K562 (cell line): ENCODE results near the gene MTMR3. TPM values are rescaled to one million over a fixed set of nuclear protein-coding genes. Genes with fewer than 3 reads are reported as not detected.

Experiments
- C11orf30 ChIP-seq: fragments of 450-650 bp; IDR thresholded peaks from 2 replicates; pipeline ENCODE4 v1.6.1; 2016; ENCODE audit warnings: low read depth, mild to moderate bottlenecking
- CHCHD3 ChIP-seq: fragments of 250-450 bp; sonication (Bioruptor Pico); IDR thresholded peaks from 2 replicates; pipeline ENCODE4 v2.1.2; 2022; ENCODE audit warnings: mild to moderate bottlenecking
- GABPB1 ChIP-seq: sonication (generic); formaldehyde crosslinking; IDR thresholded peaks from 2 replicates; pipeline ENCODE4 v1.8.0; 2022; ENCODE audit warnings: mild to moderate bottlenecking, missing genetic modification reagents
- HMG20B ChIP-seq: fragments of 250-450 bp; sonication (Bioruptor Pico); IDR thresholded peaks from 2 replicates; pipeline ENCODE4 v1.5.0; 2021; ENCODE audit warnings: mild to moderate bottlenecking
- MAFF ChIP-seq: IDR thresholded peaks from 2 replicates; pipeline ENCODE4 v1.6.1; 2012; ENCODE audit warnings: low read length, improper control_type of control experiment
- MEIS2 ChIP-seq: fragments of 450-650 bp; IDR thresholded peaks from 2 replicates; pipeline ENCODE4 v1.6.1; 2014; ENCODE audit warnings: mild to moderate bottlenecking; ENCODE audit not compliant: partially characterized antibody
- MLX ChIP-seq, 2 experiments: fragments of 450-650 bp in 1 of 2; sonication (generic) in 1 of 2; formaldehyde crosslinking; conservative IDR thresholded peaks; 2 replicates each; pipeline versions ENCODE4 v1.4.0 to v1.8.1; 2020 to 2022; ENCODE audit warnings: mild to moderate bottlenecking in 1 of 2, missing genetic modification reagents in 1 of 2
- NFIC ChIP-seq: fragments of 450-650 bp; IDR thresholded peaks from 2 replicates; pipeline ENCODE4 v1.6.1; 2017; ENCODE audit warnings: mild to moderate bottlenecking, inconsistent platforms
- RAD51 ChIP-seq: fragments of 450-650 bp; IDR thresholded peaks from 2 replicates; pipeline ENCODE4 v1.7.1; 2016; ENCODE audit warnings: low read depth, mild to moderate bottlenecking, borderline replicate concordance
- SNRNP70 ChIP-seq: fragments of 200-400 bp; formaldehyde crosslinking; optimal IDR thresholded peaks from 2 replicates; pipeline ENCODE3; 2017; ENCODE audit warnings: low read depth, low read length
- SOX6 ChIP-seq: fragments of 450-650 bp; IDR thresholded peaks from 2 replicates; pipeline ENCODE4 v1.6.1; 2014; ENCODE audit warnings: mild to moderate bottlenecking
- SPI1 ChIP-seq: IDR thresholded peaks from 2 replicates; pipeline ENCODE4 v1.6.1; 2011; ENCODE audit warnings: low read depth, low read length, control low read depth, borderline replicate concordance
- ZNF140 ChIP-seq: fragments of 250-450 bp; sonication (Bioruptor Pico); IDR thresholded peaks from 2 replicates; pipeline ENCODE4 v1.8.0; 2021; ENCODE audit warnings: moderate library complexity, mild to moderate bottlenecking, inconsistent platforms
- ZNF175 ChIP-seq: fragments of 200-800 bp; sonication (Bioruptor generic); IDR thresholded peaks from 2 replicates; pipeline ENCODE4 v1.6.1; 2016; ENCODE audit warnings: low read depth, mild to moderate bottlenecking, missing genetic modification characterization, missing compliant biosample characterization
- ZNF212 ChIP-seq: fragments of 450-650 bp; formaldehyde crosslinking; IDR thresholded peaks from 2 replicates; pipeline ENCODE4 v1.4.0; 2020; ENCODE audit warnings: mild to moderate bottlenecking
- ZNF583 ChIP-seq: fragments of 250-450 bp; sonication (Bioruptor Pico); IDR thresholded peaks from 2 replicates; pipeline ENCODE4 v1.4.0; 2020
- polyA plus RNA-seq, 8 experiments: library from polyadenylated mRNA; depleted of rRNA in 4 of 8; stranded (reverse) in 5 of 8; unstranded in 3 of 8; fragments of >200 nt; fragmentation: Nextera tagmentation in 2 of 8; fragmentation: Illumina TruSeq in 1 of 8; extraction: Ambion mirVana in 2 of 8; extraction: Trizol in 1 of 8; gene quantifications; 2 replicates each; pipeline versions ENCODE4 v1.2.1 to v1.2.3, GENCODE V29; 2011 to 2014; ENCODE audit warnings: inconsistent platforms in 1 of 8, missing spikeins in 1 of 8
- total RNA-seq, 7 experiments: library from RNA; depleted of rRNA in 6 of 7; stranded (reverse); fragments of >200 nt in 6 of 7; fragmentation: Illumina TruSeq in 2 of 7; extraction: Trizol in 2 of 7; gene quantifications; 2 replicates each; pipeline versions ENCODE4 v1.2.1 to v1.2.3, GENCODE V29; 2011 to 2021; ENCODE audit warnings: low replicate concordance in 1 of 7
- TF ChIP-seq, protein P1 (sequence below): fragments of 450-650 bp; formaldehyde crosslinking; IDR thresholded peaks from 2 replicates; pipeline ENCODE4 v1.4.0; 2020; ENCODE audit warnings: mild to moderate bottlenecking
- TF ChIP-seq, protein P2 (sequence below): sonication (generic); IDR thresholded peaks from 2 replicates; pipeline ENCODE4 v1.6.1; 2016
- TF ChIP-seq, protein P3 (sequence below), 2 experiments: fragments of 450-650 bp; IDR thresholded peaks; 2 replicates each; pipeline ENCODE4 v1.6.1; 2016; ENCODE audit warnings: mild to moderate bottlenecking in 2 of 2, borderline replicate concordance in 1 of 2, low read depth in 1 of 2, moderate library complexity in 1 of 2

Gene MTMR3
- total and polyA plus RNA-seq, 9 of the 15 experiments (the other 6 are each of a cell fraction or from before 2014, with no cell fraction given): 1.6 to 13.7 (median 7.9) TPM

DNA sequence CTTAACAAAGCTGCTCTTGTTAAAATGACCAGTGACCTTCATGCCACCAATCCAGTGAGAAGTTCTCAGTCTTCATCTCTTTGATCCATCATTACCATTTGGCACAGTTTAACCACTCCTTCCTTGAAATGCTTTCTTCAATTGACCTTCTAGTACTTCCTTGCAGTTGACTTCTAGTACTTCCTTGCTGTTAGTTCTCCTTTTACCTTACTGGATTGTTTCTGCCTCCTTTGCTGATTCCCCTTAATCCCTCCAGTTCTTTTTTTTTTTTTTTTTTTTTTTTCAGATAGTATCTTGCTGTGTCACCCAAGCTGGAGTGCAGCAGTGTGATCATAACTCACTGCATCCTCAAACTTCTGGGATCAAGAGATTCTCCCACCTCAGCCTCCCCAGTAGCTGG is 131.3 kb downstream of the MTMR3 start (continued):
- TF ChIP-seq NFIC: no peak
- TF ChIP-seq, protein P1, sequence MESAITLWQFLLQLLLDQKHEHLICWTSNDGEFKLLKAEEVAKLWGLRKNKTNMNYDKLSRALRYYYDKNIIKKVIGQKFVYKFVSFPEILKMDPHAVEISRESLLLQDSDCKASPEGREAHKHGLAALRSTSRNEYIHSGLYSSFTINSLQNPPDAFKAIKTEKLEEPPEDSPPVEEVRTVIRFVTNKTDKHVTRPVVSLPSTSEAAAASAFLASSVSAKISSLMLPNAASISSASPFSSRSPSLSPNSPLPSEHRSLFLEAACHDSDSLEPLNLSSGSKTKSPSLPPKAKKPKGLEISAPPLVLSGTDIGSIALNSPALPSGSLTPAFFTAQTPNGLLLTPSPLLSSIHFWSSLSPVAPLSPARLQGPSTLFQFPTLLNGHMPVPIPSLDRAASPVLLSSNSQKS (CRISPR knock-in tag): no peak
- peak; percentile 92; the same call in 1 of the 2 replicates for TF ChIP-seq ZNF583 (CRISPR knock-in tag)
- TF ChIP-seq C11orf30: peak; percentile 70
- no peak for TF ChIP-seq MLX (CRISPR knock-in tag; conservative IDR thresholded peaks at IDR 0.05)
- TF ChIP-seq ZNF175 (CRISPR knock-in tag): no peak
- no peak for TF ChIP-seq RAD51
- TF ChIP-seq, protein P2, sequence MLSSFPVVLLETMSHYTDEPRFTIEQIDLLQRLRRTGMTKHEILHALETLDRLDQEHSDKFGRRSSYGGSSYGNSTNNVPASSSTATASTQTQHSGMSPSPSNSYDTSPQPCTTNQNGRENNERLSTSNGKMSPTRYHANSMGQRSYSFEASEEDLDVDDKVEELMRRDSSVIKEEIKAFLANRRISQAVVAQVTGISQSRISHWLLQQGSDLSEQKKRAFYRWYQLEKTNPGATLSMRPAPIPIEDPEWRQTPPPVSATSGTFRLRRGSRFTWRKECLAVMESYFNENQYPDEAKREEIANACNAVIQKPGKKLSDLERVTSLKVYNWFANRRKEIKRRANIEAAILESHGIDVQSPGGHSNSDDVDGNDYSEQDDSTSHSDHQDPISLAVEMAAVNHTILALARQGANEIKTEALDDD: peak; percentile 73; the same call in 1 of the 2 replicates
- TF ChIP-seq MEIS2: peak; percentile 36
- TF ChIP-seq MAFF: peak; percentile 67
- TF ChIP-seq SOX6: 0 out of 2 replicates have a peak, but pooled peaks have one; percentile 32
- TF ChIP-seq SPI1: peak; percentile 52; the same call in 1 of the 2 replicates
- TF ChIP-seq, protein P3, sequence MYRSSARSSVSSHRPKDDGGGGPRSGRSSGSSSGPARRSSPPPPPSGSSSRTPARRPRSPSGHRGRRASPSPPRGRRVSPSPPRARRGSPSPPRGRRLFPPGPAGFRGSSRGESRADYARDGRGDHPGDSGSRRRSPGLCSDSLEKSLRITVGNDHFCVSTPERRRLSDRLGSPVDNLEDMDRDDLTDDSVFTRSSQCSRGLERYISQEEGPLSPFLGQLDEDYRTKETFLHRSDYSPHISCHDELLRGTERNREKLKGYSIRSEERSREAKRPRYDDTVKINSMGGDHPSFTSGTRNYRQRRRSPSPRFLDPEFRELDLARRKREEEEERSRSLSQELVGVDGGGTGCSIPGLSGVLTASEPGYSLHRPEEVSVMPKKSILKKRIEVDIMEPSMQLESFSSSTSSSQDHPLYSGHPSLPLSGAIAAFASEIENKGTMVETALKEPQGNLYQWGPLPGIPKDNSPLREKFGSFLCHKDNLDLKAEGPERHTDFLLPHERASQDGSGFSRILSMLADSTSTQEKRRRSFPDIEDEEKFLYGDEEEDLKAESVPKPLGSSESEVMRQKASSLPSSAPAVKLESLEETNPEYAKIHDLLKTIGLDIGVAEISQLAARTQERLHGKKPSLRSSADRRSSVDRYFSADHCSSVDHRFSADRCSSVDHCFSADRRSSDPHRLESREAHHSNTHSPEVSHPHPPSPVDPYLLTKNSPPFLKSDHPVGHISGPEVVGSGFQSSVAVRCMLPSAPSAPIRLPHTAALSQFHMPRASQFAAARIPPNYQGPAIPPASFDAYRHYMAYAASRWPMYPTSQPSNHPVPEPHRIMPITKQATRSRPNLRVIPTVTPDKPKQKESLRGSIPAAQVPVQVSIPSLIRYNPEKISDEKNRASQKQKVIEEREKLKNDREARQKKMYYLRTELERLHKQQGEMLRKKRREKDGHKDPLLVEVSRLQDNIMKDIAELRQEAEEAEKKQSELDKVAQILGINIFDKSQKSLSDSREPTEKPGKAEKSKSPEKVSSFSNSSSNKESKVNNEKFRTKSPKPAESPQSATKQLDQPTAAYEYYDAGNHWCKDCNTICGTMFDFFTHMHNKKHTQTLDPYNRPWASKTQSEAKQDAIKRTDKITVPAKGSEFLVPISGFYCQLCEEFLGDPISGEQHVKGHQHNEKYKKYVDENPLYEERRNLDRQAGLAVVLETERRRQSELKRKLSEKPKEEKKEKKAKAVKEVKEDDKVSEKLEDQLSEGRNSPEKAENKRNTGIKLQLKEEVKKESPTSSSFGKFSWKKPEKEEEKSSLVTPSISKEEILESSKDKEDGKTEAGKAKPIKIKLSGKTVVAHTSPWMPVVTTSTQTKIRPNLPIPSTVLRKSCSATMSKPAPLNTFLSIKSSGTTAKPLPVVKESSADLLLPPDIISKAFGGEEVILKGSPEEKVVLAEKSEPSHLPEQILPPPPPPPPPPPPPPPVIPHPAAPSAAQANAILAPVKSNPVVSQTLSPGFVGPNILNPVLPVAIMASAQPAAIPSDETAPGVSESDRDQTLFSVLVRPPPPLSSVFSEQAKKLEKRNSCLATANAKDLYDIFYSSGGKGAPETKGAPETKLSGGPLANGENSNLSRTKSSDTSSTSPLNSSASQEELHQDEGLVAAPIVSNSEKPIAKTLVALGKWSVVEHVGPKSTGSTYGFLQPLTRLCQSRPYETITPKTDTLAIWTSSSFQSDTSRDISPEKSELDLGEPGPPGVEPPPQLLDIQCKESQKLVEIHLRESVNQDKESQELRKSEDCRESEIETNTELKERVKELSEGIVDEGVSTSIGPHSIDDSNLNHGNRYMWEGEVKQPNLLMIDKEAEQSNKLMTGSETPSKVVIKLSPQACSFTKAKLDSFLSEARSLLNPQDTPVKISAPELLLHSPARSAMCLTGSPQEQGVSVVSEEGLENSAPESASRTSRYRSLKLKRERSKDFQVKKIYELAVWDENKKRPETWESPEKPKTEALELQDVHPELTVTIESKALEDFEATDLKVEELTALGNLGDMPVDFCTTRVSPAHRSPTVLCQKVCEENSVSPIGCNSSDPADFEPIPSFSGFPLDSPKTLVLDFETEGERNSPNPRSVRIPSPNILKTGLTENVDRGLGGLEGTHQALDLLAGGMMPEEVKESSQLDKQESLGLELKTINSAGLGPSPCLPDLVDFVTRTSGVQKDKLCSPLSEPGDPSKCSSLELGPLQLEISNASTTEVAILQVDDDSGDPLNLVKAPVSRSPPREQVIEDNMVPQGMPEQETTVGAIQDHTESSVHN (IDR thresholded peaks at IDR 0.05; ENCODE audit: borderline replicate concordance in 1 of 2, low read depth in 1 of 2): no peak
- no peak for TF ChIP-seq ZNF212
- no peak for TF ChIP-seq CHCHD3 (CRISPR knock-in tag)
- TF ChIP-seq GABPB1 (CRISPR knock-in tag): no peak
- no peak for TF ChIP-seq HMG20B (CRISPR knock-in tag)
- TF ChIP-seq ZNF140: no peak
- no peak for TF ChIP-seq SNRNP70
